Upper lobe of left lung (tissue), 6 donors: ENCODE data around the gene GLDN. TPM values are rescaled to one million over a fixed set of nuclear protein-coding genes. Genes with fewer than 3 reads are reported as not detected.
A peak's percentile ranks its signal among the peaks of the same experiment; 100 is the strongest.

ENCODE experiments used
- ATAC-seq, 2 donors: fragments of 200-7000 bp; cut with Tn5 transposase; one replicate each; pipeline ENCODE4 v1.9.1; 2022; ENCODE audit warnings: mild to moderate bottlenecking in 2 of 2, moderate library complexity in 2 of 2; ENCODE audit not compliant: low FRiP score in 2 of 2
- DNase-seq, 2 donors: peaks; one replicate each; pipeline ENCODE4 v3.0.0-alpha.2; 2019 to 2020
- H3K27ac ChIP-seq, 4 donors: fragments of 200-600 bp; sonication (generic); one replicate each; pipeline ENCODE4 v1.5.1; 2016 to 2019
- H3K27me3 ChIP-seq, 4 donors: fragments of 200-600 bp; sonication (generic); one replicate each; pipeline ENCODE4 v1.5.1; 2017 to 2019
- H3K36me3 ChIP-seq, 4 donors: fragments of 200-600 bp; sonication (generic); one replicate each; pipeline ENCODE4 v1.5.1; 2016 to 2019
- H3K4me1 ChIP-seq, 4 donors: fragments of 200-600 bp; sonication (generic); one replicate each; pipeline ENCODE4 v1.5.1; 2018 to 2019
- H3K4me3 ChIP-seq, 4 donors: fragments of 200-600 bp; sonication (generic); one replicate each; pipeline ENCODE4 v1.5.1; 2017 to 2019; ENCODE audit warnings: mild to moderate bottlenecking in 2 of 4, moderate library complexity in 1 of 4
- H3K9me3 ChIP-seq, 4 donors: fragments of 200-600 bp; sonication (generic); one replicate each; pipeline ENCODE4 v1.5.1; 2018 to 2019
- CTCF ChIP-seq, 6 experiments: fragments of 450-650 bp in 4 of 6; fragments of 200-600 bp in 2 of 6; sonication (generic) in 2 of 6; IDR thresholded peaks; one replicate each; pipeline ENCODE4 v1.5.1; 2016 to 2019; ENCODE audit warnings: antibody characterized with exemption in 6 of 6
- EP300 ChIP-seq, 4 donors: sonication (generic); formaldehyde crosslinking; IDR thresholded peaks; one replicate each; pipeline ENCODE4 v1.5.1; 2017; ENCODE audit warnings: antibody characterized with exemption in 4 of 4, control low read depth in 2 of 4
- POLR2A ChIP-seq, 4 donors: fragments of 450-650 bp; IDR thresholded peaks; one replicate each; pipeline ENCODE4 v1.5.1; 2016 to 2017; ENCODE audit warnings: antibody characterized with exemption in 4 of 4, mild to moderate bottlenecking in 2 of 4
- POLR2AphosphoS5 ChIP-seq, 2 donors: sonication (generic); formaldehyde crosslinking; IDR thresholded peaks; one replicate each; pipeline ENCODE4 v1.5.1; 2017; ENCODE audit warnings: antibody characterized with exemption in 2 of 2
- WGBS, 2 donors: methylation state at CpG; one replicate each; pipeline ENCODE4 v1.1.5; 2017 to 2018; 5-methylcytosine and 5-hydroxymethylcytosine counted together
- total RNA-seq, 6 donors: library from RNA; depleted of rRNA in 4 of 6; stranded (reverse); fragments of >200 nt in 4 of 6; gene quantifications; one replicate each; pipeline versions ENCODE4 v1.1.0 to v1.2.1, GENCODE V29; 2016 to 2021
- donor health status: DM: no; HTN: no; CAD: no; lungs with moderate emphysema.
- donor health status: DM: no; HTN: yes; CAD: no; lungs with severe emphysema.

GLDN gene
- total RNA-seq, 6 donors from 2014 or later: 21.3 to 84.2 (median 46.5) TPM

- peak overlapping the region in 2 of 4 donors; percentile 4 to 7 for H3K27ac ChIP-seq
- no peaks in the 10 kb centered on the region for H3K36me3 ChIP-seq
- H3K4me1 ChIP-seq: peaks cover 11 to 25% (median 16%) of the 10 kb centered on the region in 4 donors
- DNase-seq: peak in 1 of 2 donors; percentile 27
- WGBS, 2 donors: 10% methylated on average over 2 of the region's 2 CpGs
- no peak overlapping the region for H3K4me3 ChIP-seq
- no peaks in the 10 kb centered on the region for H3K9me3 ChIP-seq
- H3K27me3 ChIP-seq: no peaks in the 10 kb centered on the region
- ATAC-seq: peak; percentile 33 to 66
- no peak for TF ChIP-seq POLR2AphosphoS5 (IDR thresholded peaks at IDR 0.05)
- peak in 1 of 4 donors; percentile 10 for TF ChIP-seq POLR2A (IDR thresholded peaks at IDR 0.05)
These were observed 7.4 kb upstream of the GLDN start for GRCh38 chr15:51334011-51334451.

DNA sequence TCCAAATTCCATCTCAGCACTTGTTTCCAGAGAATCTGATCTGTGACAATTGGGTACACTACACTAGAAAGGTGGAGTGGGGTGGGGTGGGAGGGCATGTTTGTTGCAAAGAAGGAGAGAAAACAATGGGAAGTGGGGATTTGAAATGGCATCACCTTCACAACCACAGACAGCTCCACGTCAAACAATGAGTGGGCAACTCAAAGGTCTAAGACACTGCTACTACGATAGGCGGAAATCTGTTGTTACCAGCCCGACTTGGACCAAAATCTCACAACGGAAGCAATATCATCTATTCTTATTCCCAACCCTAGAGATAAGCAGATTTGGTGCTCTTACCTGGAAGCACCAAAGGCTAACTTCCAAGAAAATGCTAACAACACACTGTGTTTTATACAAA, 6.4 kb upstream of the GLDN start:
- Histone ChIP-seq H3K27me3 (no peaks in the 10 kb centered on the region), H3K36me3 (no peaks in the 10 kb centered on the region), H3K27ac (no peak overlapping the region), H3K4me1 (peaks cover 11 to 25% (median 16%) of the 10 kb centered on the region in 4 donors), H3K4me3 (no peak overlapping the region), H3K9me3 (no peaks in the 10 kb centered on the region)
- ATAC-seq (no peak), DNase-seq (no peak)
- TF ChIP-seq POLR2A (IDR thresholded peaks at IDR 0.05) (no peak), CTCF (IDR thresholded peaks at IDR 0.05) (no peak), EP300 (IDR thresholded peaks at IDR 0.05) (no peak), POLR2AphosphoS5 (IDR thresholded peaks at IDR 0.05) (no peak)
- 90 to 95% methylated on average over 5 of the region's 5 CpGs for WGBS, 2 donors

- TF ChIP-seq POLR2AphosphoS5 (IDR thresholded peaks at IDR 0.05): no peak
- ATAC-seq: no peak
- no peak for DNase-seq
- Histone ChIP-seq H3K27ac (peak overlapping the region in 1 of 4 donors; percentile 19), H3K4me3 (no peak overlapping the region), H3K36me3 (no peaks in the 10 kb centered on the region), H3K4me1 (peaks cover 11 to 25% (median 16%) of the 10 kb centered on the region in 4 donors), H3K27me3 (no peaks in the 10 kb centered on the region), H3K9me3 (no peaks in the 10 kb centered on the region)
- 89% methylated on average over 9 of the region's 9 CpGs for WGBS, 2 donors
These were observed 5.7 kb upstream of the GLDN start for GRCh38 chr15:51335538-51336410.

- Histone ChIP-seq H3K9me3 (no peaks in the 10 kb centered on the region), H3K4me1 (peaks cover 13 to 26% (median 21%) of the 10 kb centered on the region in 4 donors), H3K27me3 (no peaks in the 10 kb centered on the region), H3K36me3 (no peaks in the 10 kb centered on the region), H3K27ac (no peak within 1 kb of the TSS), H3K4me3 (no peak within 1 kb of the TSS)
- TF ChIP-seq EP300 (IDR thresholded peaks at IDR 0.05): no peak
- TF ChIP-seq POLR2A (IDR thresholded peaks at IDR 0.05): no peak
- TF ChIP-seq CTCF (IDR thresholded peaks at IDR 0.05): no peak
- TF ChIP-seq POLR2AphosphoS5 (IDR thresholded peaks at IDR 0.05): no peak
- 91 to 92% methylated on average over 6 of the region's 6 CpGs for WGBS, 2 donors
- ATAC-seq (no peak), DNase-seq (no peak)
These were observed 3.0 kb upstream of the GLDN start, which contains the start of gene CYP19A1 for GRCh38 chr15:51338496-51338895. TSS of gene CYP19A1 (minus strand) at chr15:51338596. CDS start at chr15:51242912, 95,684 bp downstream.

DNA sequence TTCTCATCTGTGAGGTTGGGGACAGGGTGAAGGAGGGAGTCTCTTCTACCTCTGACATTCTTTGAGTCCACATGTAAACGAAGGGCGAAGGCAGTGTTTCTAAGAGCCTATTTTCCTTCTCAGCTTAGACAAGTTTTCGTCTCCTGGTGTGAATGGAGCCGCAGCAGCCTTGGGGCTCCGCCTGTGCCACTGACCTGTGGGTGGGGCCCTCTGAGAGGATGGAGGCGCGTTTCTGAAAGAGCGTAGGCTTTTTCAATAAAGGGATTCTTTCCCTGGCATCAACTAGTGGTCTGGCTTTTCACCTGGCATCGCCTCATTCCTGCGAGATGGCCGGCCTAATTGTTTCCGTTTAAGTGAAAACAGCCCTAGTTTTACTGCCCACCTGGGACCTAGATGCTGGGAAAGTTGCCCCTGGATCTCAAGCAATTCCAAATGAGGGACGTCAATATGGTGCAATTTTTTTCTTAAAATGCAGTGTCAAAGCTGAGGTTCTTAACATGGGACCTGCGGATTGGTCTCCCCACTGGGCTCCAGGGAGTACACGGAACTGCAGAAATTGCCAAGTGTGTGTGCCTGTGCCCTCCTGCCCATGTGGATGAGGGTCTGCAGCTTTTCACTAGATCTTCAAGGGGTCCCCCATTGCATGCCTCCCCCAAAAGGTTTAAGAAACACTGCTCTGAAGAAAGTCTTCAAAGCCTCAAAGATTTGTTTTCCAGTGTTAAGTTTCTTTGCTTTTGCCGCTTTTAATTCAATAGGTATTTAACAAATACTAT, 958 bp downstream of the GLDN start:
- peak overlapping the region in 3 of 4 donors; percentile 42 to 54 (median 49) for H3K4me3 ChIP-seq
- H3K9me3 ChIP-seq: no peaks in the 10 kb centered on the region
- H3K27me3 ChIP-seq: no peaks in the 10 kb centered on the region
- DNase-seq (no peak), ATAC-seq (no peak)
- no peaks in the 10 kb centered on the region for H3K36me3 ChIP-seq
- peaks cover 4 to 12% (median 9%) of the 10 kb centered on the region in 4 donors for H3K4me1 ChIP-seq
- H3K27ac ChIP-seq: peak overlapping the region in 2 of 4 donors; percentile 45 to 70
- TF ChIP-seq POLR2AphosphoS5 (IDR thresholded peaks at IDR 0.05): no peak
- WGBS, 2 donors: 56 to 58% methylated on average over 6 to 16 of the region's 16 CpGs

DNA sequence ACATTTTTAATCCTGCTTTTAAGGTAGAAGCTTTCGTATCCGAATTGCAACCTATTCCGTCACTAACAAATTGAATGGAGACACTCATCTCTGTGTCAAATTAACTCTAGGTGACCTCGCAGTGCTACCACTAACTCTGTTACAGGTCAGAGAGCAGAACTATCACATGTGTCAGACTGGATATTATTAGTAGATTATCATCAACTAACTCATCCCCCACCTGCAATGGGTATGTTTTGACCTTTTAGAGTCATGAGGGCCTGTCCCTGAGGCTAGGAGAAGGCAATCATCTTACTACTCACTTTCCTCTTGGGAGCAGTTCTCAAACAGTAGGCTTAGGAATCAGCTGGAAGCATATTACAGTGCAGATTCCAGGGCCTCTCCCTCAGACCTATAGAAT, 2.0 kb downstream of the GLDN start:
- DNase-seq: no peak
- WGBS, 2 donors: 88 to 95% methylated on average over 4 of the region's 4 CpGs

More for the DNA sequence above, 2.0 kb downstream of the GLDN start:
- Histone ChIP-seq H3K4me1 (peaks cover 4 to 12% (median 9%) of the 10 kb centered on the region in 4 donors), H3K36me3 (no peaks in the 10 kb centered on the region), H3K4me3 (no peak overlapping the region), H3K27me3 (no peaks in the 10 kb centered on the region), H3K9me3 (no peaks in the 10 kb centered on the region), H3K27ac (no peak overlapping the region)
- no peak for TF ChIP-seq EP300 (IDR thresholded peaks at IDR 0.05)
- TF ChIP-seq POLR2AphosphoS5 (IDR thresholded peaks at IDR 0.05): no peak
- TF ChIP-seq CTCF (IDR thresholded peaks at IDR 0.05): no peak
- TF ChIP-seq POLR2A (IDR thresholded peaks at IDR 0.05): no peak
- ATAC-seq: no peak
